GM21447 (cell line): ENCODE measurements around the gene INVS.
"Not testable (repeated sequence)": the region's sequence is repeated elsewhere in the genome, so short reads cannot be mapped to it uniquely, and the experiment has no call there.

Experiments
- ATAC-seq: cut with Tn5 transposase; IDR thresholded peaks from one replicate; pipeline ENCODE4 v1.9.1; 2021; ENCODE audit not compliant: unreplicated experiment

The INVS gene

GRCh38 chr9:100112677-100113336 is 13.8 kb downstream of the INVS start:
- no peak for ATAC-seq

DNA sequence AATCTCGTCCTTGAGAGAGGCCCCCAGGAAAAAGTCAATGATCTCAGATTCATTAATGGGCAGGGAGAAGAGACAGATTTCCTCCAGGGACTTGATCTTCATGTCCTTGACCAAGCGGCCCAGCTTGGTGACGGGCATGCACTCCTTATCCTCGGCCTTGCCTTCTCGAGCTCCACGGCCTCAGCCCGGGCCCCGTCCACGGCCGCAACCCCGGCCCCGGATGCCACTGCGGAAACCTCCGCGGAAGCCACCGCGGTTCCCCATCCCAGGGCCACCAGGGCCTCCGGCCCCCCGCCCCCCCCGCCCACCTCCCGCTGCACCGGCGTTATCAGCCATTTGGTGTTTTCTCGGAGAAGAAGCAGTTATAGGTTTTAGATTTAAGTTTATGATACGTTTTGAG is 18.3 kb downstream of the INVS start:
- ATAC-seq, result no peak

DNA sequence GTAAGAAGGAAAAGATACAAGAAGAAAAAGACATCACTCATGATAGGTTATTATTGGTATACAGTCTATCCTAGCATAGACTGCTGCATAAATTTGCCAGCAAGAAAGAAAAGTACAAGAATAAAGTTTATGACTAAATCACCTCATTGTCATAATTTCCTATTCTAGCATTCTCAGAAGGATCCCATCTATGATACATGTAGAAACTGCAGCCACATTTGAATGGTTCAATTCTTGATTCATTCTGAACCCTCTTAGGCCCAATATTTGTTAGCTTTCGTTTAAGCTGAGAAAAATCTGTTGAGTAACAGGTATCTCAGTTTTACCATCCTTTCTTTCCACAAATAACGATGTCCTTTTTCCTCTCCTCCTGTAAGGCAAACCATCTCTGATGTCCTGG is 21.2 kb downstream of the INVS start:
- ATAC-seq, result no peak

DNA sequence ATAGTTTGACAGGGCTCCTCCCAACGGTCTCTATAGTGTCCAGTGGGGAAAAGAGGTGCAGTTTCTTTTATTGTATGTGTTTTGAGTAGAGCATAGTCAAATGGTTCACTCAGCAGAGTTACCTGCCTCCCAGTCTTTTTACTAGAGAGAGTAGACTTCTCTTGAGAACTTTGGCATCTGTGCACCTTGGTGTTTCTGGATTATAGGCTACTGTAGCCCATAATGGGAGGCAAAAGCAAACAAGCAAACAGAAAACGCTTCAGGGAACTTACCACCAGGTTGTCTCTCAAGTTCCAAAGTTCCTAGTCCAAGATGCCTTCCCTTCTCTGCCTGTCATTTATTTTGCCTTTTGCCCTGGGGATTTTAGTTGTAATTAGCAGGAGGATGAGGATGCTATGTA is 26.2 kb downstream of the INVS start:
- ATAC-seq, result no peak

GRCh38 chr9:100125910-100126309 is 26.9 kb downstream of the INVS start:
- no peak for ATAC-seq

DNA sequence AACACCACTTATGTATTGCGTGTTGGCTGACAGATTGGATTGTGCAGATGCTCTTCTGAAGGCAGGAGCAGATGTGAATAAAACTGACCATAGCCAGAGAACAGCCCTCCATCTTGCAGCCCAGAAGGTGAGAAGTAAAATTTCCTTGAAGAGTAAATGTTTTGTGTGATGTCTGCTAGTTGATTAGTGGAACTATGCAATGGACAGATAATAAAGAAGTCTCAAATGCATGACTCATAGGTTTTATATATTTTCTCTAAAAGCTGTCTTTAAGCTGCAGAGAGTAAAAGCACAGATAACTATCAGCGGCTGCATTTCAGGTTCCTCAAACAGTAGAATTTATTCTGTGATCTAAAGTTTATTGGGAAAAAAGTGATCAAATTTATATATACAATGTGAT is 27.4 kb downstream of the INVS start:
- no peak for ATAC-seq

- no peak for ATAC-seq
Measured at GRCh38 chr9:100129772-100130171, 30.7 kb downstream of the INVS start.

DNA sequence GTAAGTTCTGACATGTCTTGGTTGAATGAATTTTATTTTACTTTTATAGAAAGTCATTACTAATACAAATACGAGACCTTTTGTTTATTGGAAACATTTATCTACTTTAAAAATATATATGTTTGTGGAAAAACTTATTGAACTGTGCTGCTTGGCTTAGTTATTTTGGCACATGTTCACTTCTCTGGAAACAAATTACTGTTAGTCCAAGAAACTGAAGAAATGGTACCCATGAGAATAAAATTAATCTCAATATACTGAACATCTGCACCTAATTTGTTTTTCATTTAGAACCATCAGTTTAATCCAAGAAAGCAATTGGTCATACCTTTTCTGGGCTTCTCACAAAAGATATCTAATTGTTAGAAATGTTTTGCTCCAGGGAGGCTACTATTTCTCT is 32.2 kb downstream of the INVS start:
- no peak for ATAC-seq

- no peak for ATAC-seq
Measured at GRCh38 chr9:100131875-100132430, 32.9 kb downstream of the INVS start.

DNA sequence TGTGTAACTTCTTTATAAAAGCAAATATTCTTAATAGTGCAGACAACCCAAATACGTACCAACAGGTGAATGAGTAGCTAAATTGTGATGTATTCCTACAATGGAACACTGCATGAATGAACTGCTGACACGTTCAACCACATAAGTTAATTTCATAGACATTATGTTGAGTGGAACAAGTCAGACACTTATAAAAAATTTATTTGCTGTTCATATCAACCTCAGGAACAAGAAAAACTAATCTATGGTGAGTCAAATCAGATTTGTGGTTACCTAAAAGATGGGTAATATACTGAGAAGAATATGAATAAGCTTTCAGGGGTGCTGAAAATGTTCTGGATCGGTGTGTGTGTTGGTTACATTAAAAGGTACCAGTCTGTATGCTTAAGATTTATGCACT is 35.7 kb downstream of the INVS start:
- no peak for ATAC-seq

DNA sequence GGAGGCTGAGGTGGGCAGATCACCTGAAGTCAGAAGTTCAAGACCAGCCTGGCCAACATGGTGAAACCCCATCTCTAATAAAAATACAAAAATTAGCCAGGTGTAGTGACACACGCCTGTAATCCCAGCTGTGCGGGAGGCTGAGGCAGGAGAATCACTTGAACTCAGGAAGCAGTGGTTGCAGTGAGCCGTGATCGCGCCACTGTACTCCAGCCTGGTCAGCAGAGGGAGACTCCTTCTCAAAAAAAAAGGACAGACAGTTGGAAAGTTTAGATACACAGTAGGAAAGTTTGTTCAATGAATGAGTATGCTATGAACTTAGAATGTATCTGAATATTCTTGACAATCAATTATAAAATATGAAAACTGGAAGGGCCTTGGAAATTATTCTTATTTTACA is 37.8 kb downstream of the INVS start:
- ATAC-seq, result not testable (repeated sequence)

DNA sequence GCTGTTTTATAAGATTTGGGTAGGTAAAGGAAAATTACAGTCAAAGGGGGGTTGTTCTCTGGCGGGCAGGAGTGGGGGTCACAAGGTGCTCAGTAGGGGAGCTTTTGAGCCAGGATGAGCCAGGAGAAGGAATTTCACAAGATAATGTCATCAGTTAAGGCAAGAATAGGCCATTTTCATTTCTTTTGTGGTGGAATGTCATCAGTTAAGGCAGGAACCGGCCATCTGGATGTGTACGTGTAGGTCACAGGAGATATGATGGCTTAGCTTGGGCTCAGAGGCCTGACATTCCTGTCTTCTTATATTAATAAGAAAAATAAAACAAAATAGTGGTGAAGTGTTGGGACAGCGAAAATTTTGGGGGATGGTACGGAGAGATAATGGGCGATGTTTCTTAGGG is 41.3 kb downstream of the INVS start:
- not testable (repeated sequence) for ATAC-seq

GRCh38 chr9:100141862-100142261 is 42.8 kb downstream of the INVS start:
- not testable (repeated sequence) for ATAC-seq

GRCh38 chr9:100145167-100145934 is 46.3 kb downstream of the INVS start:
- ATAC-seq, result not testable (repeated sequence)

GRCh38 chr9:100145976-100146375 is 46.9 kb downstream of the INVS start:
- not testable (repeated sequence) for ATAC-seq

- ATAC-seq, result no peak
Measured at GRCh38 chr9:100150214-100150613, 51.2 kb downstream of the INVS start.

- no peak for ATAC-seq
Measured at GRCh38 chr9:100160021-100160420, 61.0 kb downstream of the INVS start.

- ATAC-seq, result no peak
Measured at GRCh38 chr9:100167176-100167575, 68.1 kb downstream of the INVS start.

GRCh38 chr9:100167915-100168654 is 69.0 kb downstream of the INVS start:
- no peak for ATAC-seq

DNA sequence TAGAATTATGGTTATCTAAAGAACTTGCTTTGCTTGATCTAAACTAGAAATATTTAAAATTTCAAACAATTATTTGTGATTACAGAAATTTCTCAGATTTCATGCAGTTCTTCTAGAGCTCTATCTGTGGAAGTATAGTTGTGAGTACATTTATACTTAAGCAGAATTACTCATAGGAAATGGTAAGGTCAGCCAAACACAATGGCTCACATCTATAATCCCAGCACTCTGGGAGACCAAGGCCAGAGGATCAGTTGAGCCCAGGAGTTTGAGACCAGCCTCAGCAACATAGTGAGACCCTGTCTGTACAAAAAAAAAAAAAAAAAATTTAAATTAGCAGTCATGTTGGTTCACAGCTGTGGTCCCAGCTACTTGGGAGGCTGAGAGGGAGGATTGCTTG is 71.0 kb downstream of the INVS start:
- ATAC-seq, result no peak

- ATAC-seq, result no peak
Measured at GRCh38 chr9:100170556-100170955, 71.5 kb downstream of the INVS start.

GRCh38 chr9:100186356-100186755 is 87.3 kb downstream of the INVS start:
- no peak for ATAC-seq
